GM19328 (cell line): ENCODE results near the gene SYT1.

Experiments used
- ATAC-seq: cut with Tn5 transposase; IDR thresholded peaks from one replicate; pipeline ENCODE4 v1.9.1; 2021; ENCODE audit warnings: mild to moderate bottlenecking, moderate library complexity; ENCODE audit not compliant: unreplicated experiment

Gene SYT1

GRCh38 chr12:79487386-79488110, 623.0 kb downstream of the SYT1 start:
- ATAC-seq, result no peak
